H1 (cell line): ENCODE data around the gene AMBP. TPM values are rescaled to one million over a fixed set of nuclear protein-coding genes. Genes with fewer than 3 reads are reported as not detected.

Experiments
- ATF3 ChIP-seq: IDR thresholded peaks from 2 replicates; pipeline ENCODE4 v1.6.1; 2011; ENCODE audit warnings: low read depth, mild to moderate bottlenecking, low read length; ENCODE audit not compliant: insufficient read depth
- CREB1 ChIP-seq: IDR thresholded peaks from 2 replicates; pipeline ENCODE4 v1.6.1; 2012; ENCODE audit warnings: inconsistent platforms
- HDAC6 ChIP-seq: IDR thresholded peaks from one replicate; pipeline ENCODE4 v1.7.1; 2012; ENCODE audit warnings: low read depth, mild to moderate bottlenecking, inconsistent platforms, low read length, moderate library complexity
- KDM1A ChIP-seq: fragments of 200-600, 300-600 bp; sonication (generic); IDR thresholded peaks from 2 replicates; pipeline ENCODE4 v1.7.1; 2016; ENCODE audit warnings: mild to moderate bottlenecking, low read length, borderline replicate concordance
- YY1 ChIP-seq: IDR thresholded peaks from 2 replicates; pipeline ENCODE4 v1.6.1; 2011; ENCODE audit warnings: low read depth, mild to moderate bottlenecking, low read length
- polyA plus RNA-seq, 7 experiments: library from polyadenylated mRNA; depleted of rRNA in 3 of 7; stranded (reverse) in 5 of 7; unstranded in 2 of 7; fragments of >200 nt in 5 of 7; fragments of 200-250 nt in 2 of 7; gene quantifications; 1 replicate in 5 of 7; 2 replicates in 1 of 7; 4 replicates in 1 of 7; pipeline versions ENCODE4 v1.2.1 to v1.2.3, GENCODE V29; 2011 to 2013; ENCODE audit warnings: missing spikeins in 2 of 7, mixed read lengths in 2 of 7
- total RNA-seq: library from RNA; stranded (reverse); fragmentation: NEBNext Ultra II Directional; extraction: Animal tissue kit (Norgen Biotek cat#: 25700); gene quantifications from 2 replicates; pipeline ENCODE4 v1.2.1, GENCODE V29; 2021

Gene AMBP
- total and polyA plus RNA-seq, 2 of the 8 experiments (the other 6 are each of a cell fraction or from before 2014, with no cell fraction given): 3.0 to 4.0 TPM

GRCh38 chr9:114114364-114114763, 36.3 kb upstream of the AMBP start (continued):
- TF ChIP-seq HDAC6 (no peak), CREB1 (no peak), YY1 (no peak), KDM1A (no peak), ATF3 (no peak)
